Measurements from ENCODE around the gene CCDC57.
"Not testable (repeated sequence)": the region's sequence is repeated elsewhere in the genome, so short reads cannot be mapped to it uniquely, and the experiment has no call there.

CCDC57 gene, protein sequence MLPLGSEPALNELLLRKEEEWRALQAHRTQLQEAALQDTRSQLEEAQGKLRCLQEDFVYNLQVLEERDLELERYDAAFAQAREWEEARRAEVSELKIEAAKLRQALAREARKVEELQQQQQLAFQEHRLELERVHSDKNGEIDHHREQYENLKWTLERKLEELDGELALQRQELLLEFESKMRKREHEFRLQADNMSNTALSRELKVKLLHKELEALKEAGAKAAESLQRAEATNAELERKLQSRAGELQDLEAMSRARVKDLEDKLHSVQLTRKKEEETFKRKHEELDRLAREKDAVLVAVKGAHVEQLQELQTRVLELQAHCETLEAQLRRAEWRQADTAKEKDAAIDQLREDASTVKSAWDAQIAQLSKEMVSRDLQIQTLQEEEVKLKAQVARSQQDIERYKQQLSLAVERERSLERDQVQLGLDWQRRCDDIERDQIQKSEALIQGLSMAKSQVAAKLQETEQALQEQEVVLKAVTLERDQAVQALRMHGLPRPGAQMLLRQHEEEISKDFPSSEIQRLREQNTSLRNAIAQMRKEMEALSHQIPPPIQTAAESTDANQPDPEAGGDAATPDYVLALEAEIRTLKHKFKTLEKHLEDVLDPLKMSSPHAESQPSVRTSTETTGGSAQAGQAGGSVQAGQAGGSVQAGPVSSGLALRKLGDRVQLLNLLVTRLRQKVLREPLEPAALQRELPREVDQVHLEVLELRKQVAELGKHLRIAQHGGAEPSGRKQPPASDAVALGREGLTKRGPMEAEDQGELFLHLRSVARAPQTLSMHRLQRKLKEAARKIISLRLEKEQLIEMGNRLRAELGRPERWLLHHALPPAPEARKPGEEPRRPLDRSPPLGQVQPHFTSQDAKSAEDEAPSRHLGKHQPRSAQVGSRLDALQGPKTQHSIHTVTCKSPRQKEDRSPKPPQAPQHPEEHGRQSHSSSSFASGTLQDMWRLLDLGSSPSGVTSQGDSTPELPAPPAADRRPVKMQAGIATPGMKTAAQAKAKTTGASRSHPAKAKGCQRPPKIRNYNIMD

DNA sequence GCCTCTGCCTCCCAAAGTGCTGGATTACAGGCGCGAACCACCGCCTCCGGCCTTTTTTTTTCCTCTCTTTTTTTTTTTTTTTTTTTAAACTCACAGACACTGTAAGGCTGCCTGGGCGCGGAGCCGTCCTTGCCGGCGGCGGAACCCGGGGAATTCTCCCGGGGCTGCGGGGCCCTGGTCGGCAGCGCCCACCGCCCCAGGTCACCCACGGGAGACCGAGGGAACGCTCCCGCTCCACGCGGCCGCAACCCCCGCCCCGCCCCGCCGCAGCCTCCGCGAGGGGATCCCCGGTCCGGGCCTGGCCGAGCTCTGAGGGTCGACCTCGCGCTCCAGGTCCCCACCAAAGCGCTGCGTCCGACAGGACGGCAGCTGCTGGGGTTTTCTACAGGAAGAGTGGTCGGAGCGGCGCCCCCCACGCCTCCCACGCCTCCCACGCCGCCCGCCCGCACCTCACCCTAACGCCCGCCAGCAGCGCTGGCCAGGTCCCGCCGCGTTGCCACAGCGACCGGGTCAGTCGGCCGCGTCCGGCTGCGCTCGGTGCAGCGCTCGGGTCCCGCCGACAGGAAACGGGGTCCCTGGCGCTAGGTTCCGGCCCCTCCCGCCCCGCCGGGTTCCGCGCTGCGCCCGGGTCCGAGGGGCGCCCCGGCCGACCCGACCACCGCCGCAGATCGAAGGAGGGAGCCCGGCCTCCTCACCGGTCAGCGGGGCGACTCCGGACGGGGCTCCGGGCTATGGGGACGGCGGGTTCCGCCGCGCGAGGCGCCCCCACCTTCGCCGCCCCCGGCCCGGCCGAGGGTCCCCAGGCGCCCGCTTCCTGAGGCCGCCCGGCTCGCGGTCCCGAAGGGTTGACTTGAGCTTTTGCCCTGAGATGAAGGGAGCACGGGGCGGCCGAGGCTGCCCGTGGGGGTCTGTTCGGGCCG lies at the start of gene CCDC57:
CCDC57 (minus strand) TSS at position 512 of the 920 bp plus-strand sequence. CDS start 10,898 bp downstream, outside the sequence.
- DNase-seq: peak; percentile 68

DNA sequence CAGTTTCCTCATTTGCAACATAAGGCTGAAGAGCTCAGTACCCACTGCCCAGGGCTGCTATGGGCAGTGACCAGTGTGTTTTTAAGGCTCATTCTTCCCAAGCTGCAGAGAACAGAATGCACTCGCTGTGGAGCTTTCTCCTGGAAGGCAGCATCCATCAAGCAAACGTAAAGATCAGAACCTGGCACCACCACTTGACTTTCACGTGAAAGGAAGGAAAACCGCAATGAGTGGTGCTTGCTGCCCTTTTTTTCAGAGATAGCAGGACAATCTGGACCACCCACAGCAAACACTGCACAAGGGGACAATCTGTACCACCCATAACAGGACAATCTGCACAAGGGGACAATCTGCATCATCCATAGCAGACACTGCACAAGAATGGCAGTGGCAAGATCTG lies 49.7 kb upstream of the CCDC57 start:
- no peak for DNase-seq

DNA sequence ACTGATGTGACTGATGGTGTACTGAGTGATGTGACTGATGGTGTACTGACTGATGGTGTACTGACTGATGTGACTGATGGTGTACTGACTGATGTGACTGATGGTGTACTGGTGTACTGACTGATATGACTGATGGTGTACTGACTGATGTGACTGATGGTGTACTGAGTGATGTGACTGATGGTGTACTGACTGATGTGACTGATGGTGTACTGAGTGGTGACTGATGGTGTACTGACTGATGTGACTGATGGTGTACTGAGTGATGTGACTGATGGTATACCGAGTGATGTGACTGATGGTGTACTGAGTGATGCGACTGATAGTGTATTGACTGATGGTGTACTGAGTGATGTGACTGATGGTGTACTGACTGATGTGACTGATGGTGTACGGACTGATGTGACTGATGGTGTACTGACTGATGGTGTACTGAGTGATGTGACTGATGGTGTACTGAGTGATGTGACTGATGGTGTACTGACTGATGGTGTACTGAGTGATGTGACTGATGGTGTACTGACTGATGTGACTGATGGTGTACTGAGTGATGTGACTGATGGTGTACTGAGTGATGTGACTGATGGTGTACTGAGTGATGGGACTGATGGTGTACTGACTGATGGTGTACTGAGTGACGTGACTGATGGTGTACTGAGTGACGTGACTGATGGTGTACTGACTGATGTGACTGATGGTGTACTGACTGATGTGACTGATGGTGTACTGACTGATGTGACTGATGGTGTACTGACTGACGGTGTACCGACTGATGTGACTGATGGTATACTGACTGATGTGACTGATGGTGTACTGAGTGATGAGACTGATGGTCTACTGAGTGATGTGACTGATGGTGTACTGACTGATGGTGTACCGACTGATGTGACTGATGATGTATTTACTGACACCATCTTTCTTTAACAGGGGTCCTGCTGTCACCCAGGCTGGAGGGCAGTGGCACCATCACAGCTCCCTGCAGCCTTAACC lies 47.6 kb upstream of the CCDC57 start:
- not testable (repeated sequence) for DNase-seq

DNA sequence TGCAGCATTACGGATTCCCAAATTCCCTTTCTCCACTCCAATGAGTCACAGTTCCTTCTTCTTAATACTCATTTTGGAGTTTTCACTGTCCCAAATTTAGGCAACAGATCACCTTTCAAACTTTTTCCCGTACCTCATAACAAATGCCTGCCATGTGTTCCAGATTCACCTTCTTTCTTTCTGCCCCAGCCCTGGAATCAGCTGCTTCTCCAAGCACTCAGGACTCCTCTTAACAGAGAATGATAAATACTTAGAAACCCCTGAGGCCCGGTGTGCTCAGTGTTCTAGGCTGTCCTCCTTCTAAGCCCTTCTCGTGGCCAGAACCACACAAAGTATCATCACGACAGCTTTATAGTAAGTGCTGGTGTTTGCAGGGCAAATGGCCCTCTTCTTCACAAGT lies 45.9 kb upstream of the CCDC57 start:
- DNase-seq: no peak

- DNase-seq: no peak
These were observed 44.8 kb upstream of the CCDC57 start for GRCh38 chr17:82257473-82257872.

DNA sequence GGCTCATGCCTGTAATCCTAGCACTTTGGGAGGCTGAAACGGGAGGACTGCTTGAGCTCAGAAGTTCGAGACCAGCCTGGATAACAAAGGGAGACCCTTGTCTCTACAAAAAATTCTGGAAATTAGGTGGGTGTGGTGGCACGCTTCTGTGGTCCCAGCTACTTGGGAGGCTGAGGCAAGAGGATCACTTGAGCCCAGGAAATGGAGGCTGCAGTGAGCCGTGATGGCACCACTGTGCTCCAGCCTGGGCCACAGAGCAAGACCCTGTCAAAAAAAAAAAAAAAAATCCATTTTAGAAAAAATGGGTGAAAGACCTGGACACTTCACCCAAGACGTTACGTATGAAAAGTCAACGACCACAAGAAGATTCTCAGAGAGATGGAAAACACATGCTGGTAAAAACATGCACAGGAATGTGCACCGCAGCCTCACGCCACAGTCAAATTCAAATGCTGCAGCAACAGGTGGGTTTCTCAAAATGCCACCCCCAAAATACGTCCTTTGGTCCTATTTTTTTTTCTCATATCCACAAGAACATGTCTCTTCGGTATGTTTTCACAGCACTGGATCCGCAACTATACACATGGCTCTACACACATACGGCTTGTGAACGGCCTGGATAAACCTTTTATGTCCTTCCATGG lies 43.7 kb upstream of the CCDC57 start:
- DNase-seq: no peak

- DNase-seq: no peak
These were observed 42.8 kb upstream of the CCDC57 start for GRCh38 chr17:82255402-82255972.

DNA sequence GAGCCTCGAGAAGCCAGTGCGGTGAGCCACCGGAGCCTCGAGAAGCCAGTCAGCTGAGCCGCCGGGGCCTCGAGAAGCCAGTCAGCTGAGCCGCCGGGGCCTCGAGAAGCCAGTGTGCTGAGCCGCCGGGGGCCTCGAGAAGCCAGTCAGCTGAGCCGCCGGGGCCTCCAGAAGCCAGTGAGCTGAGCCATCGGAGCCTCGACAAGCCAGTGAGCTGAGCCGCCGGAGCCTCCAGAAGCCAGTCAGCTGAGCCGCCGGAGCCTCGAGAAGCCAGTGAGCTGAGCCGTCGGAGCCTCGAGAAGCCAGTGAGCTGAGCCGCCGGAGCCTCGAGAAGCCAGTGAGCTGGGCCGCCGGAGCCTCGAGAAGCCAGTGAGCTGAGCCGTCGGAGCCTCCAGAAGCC lies 42.1 kb upstream of the CCDC57 start:
- not testable (repeated sequence) for DNase-seq

DNA sequence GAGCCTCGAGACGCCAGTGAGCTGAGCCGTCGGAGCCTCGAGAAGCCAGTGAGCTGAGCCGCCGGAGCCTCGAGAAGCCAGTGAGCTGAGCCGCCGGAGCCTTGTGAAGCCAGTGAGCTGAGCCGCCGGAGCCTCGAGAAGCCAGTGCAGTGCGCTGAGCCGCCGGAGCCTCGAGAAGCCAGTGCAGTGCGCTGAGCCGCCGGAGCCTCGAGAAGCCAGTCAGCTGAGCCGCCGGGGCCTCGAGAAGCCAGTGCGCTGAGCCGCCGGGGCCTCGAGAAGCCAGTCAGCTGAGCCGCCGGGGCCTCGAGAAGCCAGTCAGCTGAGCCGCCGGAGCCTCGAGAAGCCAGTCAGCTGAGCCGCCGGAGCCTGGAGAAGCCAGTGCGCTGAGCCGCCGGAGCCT lies 41.5 kb upstream of the CCDC57 start:
- not testable (repeated sequence) for DNase-seq

DNA sequence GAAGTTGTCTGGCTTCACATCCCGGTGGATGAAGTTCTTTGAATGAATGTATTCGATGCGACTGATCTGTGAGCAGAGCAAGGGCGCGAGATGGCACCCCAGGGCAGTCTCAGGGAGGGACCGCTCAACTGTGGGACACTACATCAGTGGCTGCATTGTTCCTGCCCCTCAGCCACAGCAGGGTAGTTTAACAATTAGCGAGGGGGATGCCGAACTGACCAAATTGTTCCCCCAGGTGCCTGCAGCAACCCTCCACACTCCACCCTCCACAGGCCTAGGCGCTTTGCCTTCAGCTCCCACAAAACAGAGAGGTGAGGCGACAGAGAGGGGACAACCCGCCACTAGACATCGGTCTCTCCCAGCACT lies 40.5 kb upstream of the CCDC57 start:
- DNase-seq: no peak

GRCh38 chr17:82252511-82253178 lies 40.0 kb upstream of the CCDC57 start:
- no peak for DNase-seq

GRCh38 chr17:82250868-82251500 lies 38.3 kb upstream of the CCDC57 start:
- no peak for DNase-seq

DNA sequence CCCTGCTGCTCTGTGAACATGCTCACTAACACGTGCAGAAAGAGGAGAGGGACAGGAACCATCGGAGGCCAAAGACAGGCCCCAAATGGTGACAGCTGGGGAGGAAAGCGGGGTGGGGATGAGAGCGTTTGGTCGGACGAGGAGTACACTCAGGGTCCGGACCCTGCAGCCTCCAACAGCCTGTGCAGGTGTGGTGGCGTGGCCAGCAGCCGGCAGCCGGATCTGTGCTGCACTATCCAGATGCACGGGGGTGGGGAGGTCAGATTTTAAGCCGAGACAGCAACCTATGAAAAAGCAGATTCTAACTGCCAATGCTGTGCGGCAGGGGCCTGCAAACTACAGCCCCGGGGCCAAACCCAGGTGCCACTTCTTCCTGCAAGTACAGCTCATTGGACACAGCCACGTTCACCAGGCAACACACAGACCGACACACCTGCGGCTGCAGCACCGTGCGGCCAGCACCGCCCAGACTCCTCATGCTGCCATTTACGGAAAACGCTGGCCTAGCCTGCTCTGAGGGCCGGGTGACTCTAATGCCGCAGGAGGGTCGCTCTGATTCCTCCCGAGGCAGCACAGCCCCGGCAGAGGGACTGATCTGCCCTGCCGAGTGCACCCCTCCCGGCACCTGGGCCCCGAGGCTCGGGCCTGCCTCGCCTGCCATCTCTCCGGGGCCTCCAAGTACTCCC lies 37.4 kb upstream of the CCDC57 start:
- no peak for DNase-seq

GRCh38 chr17:82248815-82249674 lies 36.4 kb upstream of the CCDC57 start:
- DNase-seq: no peak

GRCh38 chr17:82247856-82248671 lies 35.4 kb upstream of the CCDC57 start:
- no peak for DNase-seq

DNA sequence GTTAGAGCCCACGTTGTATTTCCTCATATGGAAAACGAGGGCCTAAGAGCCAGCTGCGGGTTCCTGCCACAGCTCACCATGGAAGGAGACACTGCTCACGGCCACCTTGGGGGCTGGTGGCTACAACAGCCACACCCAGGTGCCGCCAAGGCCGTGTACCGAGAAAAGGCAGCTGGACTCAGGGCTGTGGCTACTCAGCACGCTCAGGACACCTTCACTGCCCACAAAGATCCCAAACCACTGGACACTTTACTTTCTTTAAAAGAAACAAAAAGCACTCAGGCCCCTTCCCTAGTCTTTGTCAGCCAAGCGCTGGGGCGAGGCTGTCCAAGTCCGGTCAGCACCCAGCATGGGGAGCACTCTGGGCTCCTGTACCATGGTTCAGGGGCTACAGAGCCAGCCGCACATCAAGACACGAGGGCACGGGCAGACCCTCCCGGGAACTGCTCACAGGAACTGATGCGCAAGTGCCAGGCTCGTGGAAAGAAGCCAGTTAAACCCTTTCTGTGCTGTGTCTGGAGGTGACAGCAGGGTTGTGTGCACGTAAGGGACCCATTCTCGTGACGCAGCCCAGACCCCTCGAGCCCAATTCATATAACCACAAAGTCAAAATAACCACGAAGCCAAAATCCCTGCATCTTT lies 34.7 kb upstream of the CCDC57 start:
- no peak for DNase-seq

Measured in fibroblast of skin of right quadriceps (primary cell).